DND-41 (cell line): ENCODE results near the gene SAG.

Source experiments
- ATAC-seq: fragments of 200-7000 bp; cut with Tn5 transposase; 3 replicates; pipeline ENCODE4 v1.9.1; 2021; ENCODE audit warnings: low read depth; ENCODE audit not compliant: insufficient read depth
- DNase-seq: peaks from one replicate; pipeline ENCODE4 v3.0.0-alpha.2; 2020
- H2AFZ ChIP-seq: 2 replicates; pipeline ENCODE4 v1.6.0; 2012; ENCODE audit warnings: low read depth, low read length
- H3K27ac ChIP-seq: 2 replicates; pipeline ENCODE4 v1.5.1; 2012; ENCODE audit warnings: low read length, inconsistent platforms
- H3K27me3 ChIP-seq: fragments of 200-600 bp; sonication (generic); 2 replicates; pipeline ENCODE4 v1.6.0; 2012; ENCODE audit warnings: low read length, mild to moderate bottlenecking, inconsistent platforms; ENCODE audit not compliant: insufficient read depth, poor library complexity
- H3K36me3 ChIP-seq: 2 replicates; pipeline ENCODE4 v1.5.1; 2012; ENCODE audit warnings: low read length, inconsistent platforms; ENCODE audit not compliant: insufficient read depth
- H3K4me1 ChIP-seq: 2 replicates; pipeline ENCODE4 v1.5.1; 2012; ENCODE audit warnings: mild to moderate bottlenecking, low read length; ENCODE audit not compliant: insufficient read depth
- H3K4me2 ChIP-seq: 2 replicates; pipeline ENCODE4 v1.6.0; 2012; ENCODE audit warnings: mild to moderate bottlenecking, moderate library complexity, low read length, inconsistent platforms; ENCODE audit not compliant: insufficient read depth
- H3K4me3 ChIP-seq, 2 experiments: fragments of 200-600 bp in 1 of 2; shearing (Covaris generic) in 1 of 2; 2 replicates each; pipeline ENCODE4 v1.5.1; 2012 to 2016; ENCODE audit warnings: inconsistent platforms in 2 of 2, low read length in 2 of 2, mild to moderate bottlenecking in 2 of 2, low read depth in 1 of 2, moderate library complexity in 1 of 2
- H3K79me2 ChIP-seq: 2 replicates; pipeline ENCODE4 v1.6.0; 2012; ENCODE audit warnings: low read length, inconsistent platforms; ENCODE audit not compliant: insufficient read depth
- H3K9ac ChIP-seq: 2 replicates; pipeline ENCODE4 v1.6.0; 2012; ENCODE audit warnings: low read depth, mild to moderate bottlenecking, inconsistent platforms, low read length, moderate library complexity
- H3K9me3 ChIP-seq: 2 replicates; pipeline ENCODE4 v1.5.1; 2012; ENCODE audit warnings: low read length, moderate library complexity, mild to moderate bottlenecking, inconsistent platforms; ENCODE audit not compliant: insufficient read depth, severe bottlenecking
- H4K20me1 ChIP-seq: 2 replicates; pipeline ENCODE4 v1.6.0; 2012; ENCODE audit warnings: low read length; ENCODE audit not compliant: insufficient read depth
- CTCF ChIP-seq: IDR thresholded peaks from 2 replicates; pipeline ENCODE4 v1.5.1; 2012; ENCODE audit warnings: borderline replicate concordance, low read length, moderate library complexity, mild to moderate bottlenecking; ENCODE audit not compliant: poor library complexity, severe bottlenecking; ENCODE audit errors: extremely low read depth
- EZH2 ChIP-seq: IDR thresholded peaks from 3 replicates; pipeline ENCODE4 v1.6.1; 2012; ENCODE audit warnings: borderline replicate concordance, low read depth, mild to moderate bottlenecking, moderate library complexity, low read length, inconsistent platforms; ENCODE audit not compliant: severe bottlenecking

The SAG gene

DNA sequence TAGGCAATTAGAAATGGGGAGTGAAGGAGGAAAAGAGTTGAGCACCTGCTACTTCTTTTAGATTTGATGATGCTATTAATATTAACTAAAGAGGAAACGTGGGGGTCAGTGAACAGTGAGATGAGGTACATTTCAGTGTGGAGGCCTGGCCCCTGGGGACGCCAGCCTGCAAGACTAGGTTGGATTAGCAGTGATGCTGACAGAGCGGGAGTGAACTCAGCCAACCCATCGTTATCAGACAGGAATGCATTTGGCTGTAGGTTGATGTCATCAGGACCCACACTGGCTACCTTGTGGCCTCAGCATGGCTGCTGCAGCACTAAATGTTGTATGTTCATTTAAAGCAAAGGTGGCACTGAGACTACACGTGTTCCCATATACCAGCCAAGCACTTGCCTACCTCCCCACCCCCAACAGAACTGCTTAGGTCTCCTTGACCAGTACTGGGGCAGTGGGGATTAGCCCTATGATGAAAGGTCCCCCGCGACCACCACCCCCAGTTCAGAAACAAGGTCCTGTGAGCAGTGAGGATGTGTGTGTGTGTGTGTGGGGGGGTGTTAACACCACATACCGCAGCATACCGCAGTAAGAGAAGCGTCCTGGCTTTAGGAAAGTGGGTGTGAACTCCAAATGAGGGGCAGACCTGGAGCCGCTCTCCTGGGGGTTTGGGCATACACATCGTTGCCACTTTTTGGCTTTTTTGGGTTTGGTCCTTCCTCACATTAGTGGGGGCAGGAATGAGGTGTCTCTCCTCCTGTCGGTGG, 72.7 kb downstream of the SAG start:
- Histone ChIP-seq H2AFZ (no peak overlapping the region), H3K4me3 (no peak overlapping the region), H3K36me3 (0 out of 2 replicates have a peak, but pooled peaks cover 5% of the 10 kb centered on the region), H3K9me3 (no peaks in the 10 kb centered on the region), H3K79me2 (peaks cover 29% of the 10 kb centered on the region), H3K4me1 (no peaks in the 10 kb centered on the region), H3K27ac (no peak overlapping the region), H3K4me2 (no peak overlapping the region), H3K27me3 (no peaks in the 10 kb centered on the region), H3K9ac (no peak overlapping the region), H4K20me1 (peaks cover 29% of the 10 kb centered on the region)
- no peak for DNase-seq
- ATAC-seq: no peak
- TF ChIP-seq EZH2: no peak
- no peak for TF ChIP-seq CTCF

DNA sequence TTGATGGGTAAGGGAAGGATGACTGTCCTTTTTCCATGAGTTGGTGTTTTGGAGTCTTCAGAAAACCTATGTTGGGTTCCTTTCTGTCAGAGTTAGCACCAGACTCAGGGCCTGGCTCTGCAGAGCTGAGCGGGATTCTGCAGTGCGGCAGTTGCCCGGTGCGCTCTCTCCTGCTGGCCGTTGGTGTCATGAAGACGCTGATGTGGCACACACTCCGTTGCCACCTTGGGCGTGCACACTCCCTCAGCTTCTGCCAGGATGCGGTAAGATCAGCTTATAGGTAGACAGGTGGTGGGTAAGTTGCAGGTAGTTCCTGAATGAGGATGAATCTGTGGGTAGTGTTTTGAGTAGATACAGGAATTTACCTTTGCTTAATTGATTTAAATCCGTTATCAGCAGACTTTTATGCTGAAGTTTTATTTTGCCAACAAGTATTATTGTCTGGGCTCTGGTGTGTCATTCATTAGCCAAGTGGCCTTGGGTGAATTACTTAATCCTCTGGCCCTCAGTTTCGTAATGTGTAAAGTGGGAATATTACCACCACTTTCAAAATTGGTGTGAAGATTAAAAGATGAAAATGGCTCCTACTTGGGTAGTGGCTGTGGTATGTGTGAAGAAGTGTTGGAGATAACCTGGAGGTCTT, 73.5 kb downstream of the SAG start:
- H3K36me3 ChIP-seq: 0 out of 2 replicates have a peak, but pooled peaks cover 5% of the 10 kb centered on the region
- H3K4me2 ChIP-seq: no peak overlapping the region
- H4K20me1 ChIP-seq: peaks cover 31% of the 10 kb centered on the region
- H3K9me3 ChIP-seq: no peaks in the 10 kb centered on the region
- no peaks in the 10 kb centered on the region for H3K27me3 ChIP-seq
- H3K27ac ChIP-seq: no peak overlapping the region
- peaks cover 36% of the 10 kb centered on the region for H3K79me2 ChIP-seq
- DNase-seq: no peak
- H3K4me1 ChIP-seq: no peaks in the 10 kb centered on the region
- H3K4me3 ChIP-seq: no peak overlapping the region
- H3K9ac ChIP-seq: no peak overlapping the region
- H2AFZ ChIP-seq: no peak overlapping the region
- no peak for TF ChIP-seq EZH2
- no peak for TF ChIP-seq CTCF
- no peak for ATAC-seq

- Histone ChIP-seq H3K4me2 (no peak overlapping the region), H3K4me1 (no peaks in the 10 kb centered on the region), H3K9ac (no peak overlapping the region), H2AFZ (no peak overlapping the region), H3K27me3 (no peaks in the 10 kb centered on the region), H3K36me3 (0 out of 2 replicates have a peak, but pooled peaks cover 5% of the 10 kb centered on the region), H3K79me2 (peaks cover 38% of the 10 kb centered on the region), H4K20me1 (peaks cover 34% of the 10 kb centered on the region), H3K27ac (no peak overlapping the region), H3K9me3 (no peaks in the 10 kb centered on the region), H3K4me3 (no peak overlapping the region)
- ATAC-seq (no peak), DNase-seq (no peak)
- TF ChIP-seq CTCF: no peak
- TF ChIP-seq EZH2: no peak
Measured at GRCh38 chr2:233381638-233381995, 74.0 kb downstream of the SAG start.
